ENCODE measurements around the gene PML.
"Not testable (repeated sequence)": the region's sequence is repeated elsewhere in the genome, so short reads cannot be mapped to it uniquely, and the experiment has no call there.

DNA sequence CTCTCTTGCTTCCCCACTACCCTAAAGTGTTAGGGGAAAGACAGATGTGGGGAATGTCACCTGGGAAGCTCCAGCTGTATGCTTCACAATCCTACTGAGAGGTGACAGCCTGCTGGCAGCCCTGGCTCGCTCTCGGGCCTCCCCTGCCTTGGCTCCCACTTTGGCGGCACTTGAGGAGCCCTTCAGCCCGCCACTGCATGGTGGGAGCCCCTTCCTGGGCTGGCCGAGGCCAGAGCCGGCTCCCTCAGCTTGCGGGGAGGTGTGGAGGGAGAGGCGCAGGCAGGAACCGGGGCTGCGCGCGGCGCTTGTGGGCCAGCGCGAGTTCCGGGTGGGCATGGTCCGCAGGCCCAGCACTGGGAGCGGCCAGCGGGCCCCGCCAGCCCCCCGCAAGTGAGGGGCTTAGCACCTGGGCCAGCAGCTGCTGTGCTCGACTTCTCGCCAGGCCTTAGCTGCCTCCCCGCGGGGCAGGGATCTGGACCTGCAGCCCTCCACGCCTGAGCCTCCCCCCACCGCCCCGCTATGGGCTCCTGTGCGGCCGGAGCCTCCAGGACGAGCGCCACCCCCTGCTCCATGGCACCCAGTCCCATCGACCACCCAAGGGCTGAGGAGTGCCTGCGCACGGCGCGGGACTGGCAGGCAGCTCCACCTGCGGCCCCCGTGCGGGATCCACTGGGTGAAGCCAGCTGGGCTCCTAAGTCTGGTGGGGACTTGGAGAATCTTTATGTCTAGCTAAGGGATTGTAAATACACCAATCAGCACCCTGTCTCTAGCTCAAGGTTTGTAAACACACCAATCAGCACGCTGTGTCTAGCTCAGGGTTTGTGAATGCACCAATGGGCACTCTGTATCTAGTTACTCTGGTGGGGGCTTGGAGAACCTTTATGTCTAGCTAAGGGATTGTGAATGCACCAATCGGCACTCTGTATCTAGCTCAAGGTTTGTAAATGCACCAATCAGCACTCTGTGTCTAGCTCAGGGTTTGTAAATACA, 58.0 kb downstream of the PML start:
- TF ChIP-seq POLR2A, POLR2AphosphoS5 (IDR thresholded peaks at IDR 0.05; ENCODE audit: low read depth, low read length): not testable (repeated sequence)

All from GM12891 (cell line).